IMR-90 (cell line): ENCODE data around the gene MPND. TPM values are rescaled to one million over a fixed set of nuclear protein-coding genes. Genes with fewer than 3 reads are reported as not detected.

Experiments used
- ATAC-seq: fragments of 200-7000 bp; cut with Tn5 transposase; 2 replicates; pipeline ENCODE4 v1.9.1; 2020; ENCODE audit warnings: low read depth, mild to moderate bottlenecking, moderate library complexity
- BruUV-seq: library from RNA; stranded (reverse); fragments of 400-500 nt; replicated peaks from 2 replicates; lab custom pipeline; 2021; lab: Mats Ljungman, UMichigan
- CTCF ChIA-PET: fragments of 300-600 bp; formaldehyde crosslinking; extraction: SDS; loops from one replicate; lab custom pipeline; 2021; ENCODE audit warnings: antibody characterized with exemption; lab: Yijun Ruan, JAX
- POLR2A ChIA-PET: fragments of 300-600 bp; sonication (Branson Sonifier 250); formaldehyde crosslinking; loops from one replicate; lab custom pipeline; 2022; ENCODE audit warnings: antibody characterized with exemption; ENCODE audit not compliant: unreplicated experiment; lab: Charles Lee
- DNase-seq: peaks from one replicate; pipeline ENCODE4 v3.0.0; 2013
- H2AFZ ChIP-seq: replicated peaks from 2 replicates; pipeline ENCODE3; 2013; ENCODE audit warnings: low read length, mild to moderate bottlenecking; ENCODE audit not compliant: poor library complexity
- H2AK5ac ChIP-seq: 2 replicates; pipeline ENCODE4 v1.6.1; 2013; ENCODE audit warnings: low read depth, low read length, inconsistent platforms
- H2AK9ac ChIP-seq: replicated peaks from 2 replicates; pipeline ENCODE3; 2013; ENCODE audit warnings: mild to moderate bottlenecking, low read depth, low read length, moderate library complexity; ENCODE audit not compliant: poor library complexity
- H2BK120ac ChIP-seq: 2 replicates; pipeline ENCODE4 v1.6.1; 2013; ENCODE audit warnings: low read depth, low read length, inconsistent platforms
- H2BK15ac ChIP-seq: 3 replicates; pipeline ENCODE4 v1.6.1; 2013; ENCODE audit warnings: low read depth, low read length, inconsistent platforms
- H2BK20ac ChIP-seq: 2 replicates; pipeline ENCODE4 v1.6.1; 2013; ENCODE audit warnings: low read depth, mild to moderate bottlenecking, inconsistent platforms, low read length, moderate library complexity
- H2BK5ac ChIP-seq: 2 replicates; pipeline ENCODE4 v1.6.1; 2013; ENCODE audit warnings: mild to moderate bottlenecking, low read depth, low read length, inconsistent platforms; ENCODE audit not compliant: poor library complexity, severe bottlenecking
- H3K14ac ChIP-seq: replicated peaks from 2 replicates; pipeline ENCODE4 v1.6.1; 2013; ENCODE audit warnings: low read depth, low read length, inconsistent platforms
- H3K18ac ChIP-seq: 2 replicates; pipeline ENCODE4 v1.6.1; 2013; ENCODE audit warnings: low read depth, low read length, control low read depth
- H3K23ac ChIP-seq: 2 replicates; pipeline ENCODE4 v1.6.1; 2013; ENCODE audit warnings: low read depth, low read length, inconsistent platforms
- H3K27ac ChIP-seq: 2 replicates; pipeline ENCODE4 v1.5.1; 2013; ENCODE audit warnings: mild to moderate bottlenecking, control low read depth, low read length; ENCODE audit not compliant: insufficient read depth
- H3K27me3 ChIP-seq: 2 replicates; pipeline ENCODE4 v1.6.1; 2013; ENCODE audit warnings: low read length; ENCODE audit not compliant: control insufficient read depth, insufficient read depth
- H3K36me3 ChIP-seq: 2 replicates; pipeline ENCODE4 v1.6.1; 2013; ENCODE audit warnings: low read length, mixed read lengths; ENCODE audit not compliant: control insufficient read depth, insufficient read depth
- H3K4ac ChIP-seq: 2 replicates; pipeline ENCODE4 v1.6.1; 2013; ENCODE audit warnings: low read depth, low read length, inconsistent platforms
- H3K4me1 ChIP-seq: 2 replicates; pipeline ENCODE4 v1.6.1; 2013; ENCODE audit warnings: low read length, mixed read lengths; ENCODE audit not compliant: control insufficient read depth, insufficient read depth
- H3K4me2 ChIP-seq: 2 replicates; pipeline ENCODE4 v1.6.1; 2013; ENCODE audit warnings: low read depth, mild to moderate bottlenecking, control low read depth, low read length, moderate library complexity
- H3K4me3 ChIP-seq: 2 replicates; pipeline ENCODE4 v1.5.1; 2013; ENCODE audit warnings: low read depth, mild to moderate bottlenecking, control low read depth, low read length, moderate library complexity; ENCODE audit not compliant: insufficient read depth
- H3K56ac ChIP-seq: 2 replicates; pipeline ENCODE4 v1.6.1; 2013; ENCODE audit warnings: low read length, inconsistent platforms; ENCODE audit not compliant: insufficient read depth; ENCODE audit errors: extremely low read depth
- H3K79me1 ChIP-seq, 2 experiments: 2 replicates each; pipeline ENCODE4 v1.6.1; 2013; ENCODE audit warnings: low read length in 2 of 2, inconsistent platforms in 1 of 2, low read depth in 1 of 2
- H3K9ac ChIP-seq: 2 replicates; pipeline ENCODE4 v1.6.1; 2013; ENCODE audit warnings: low read depth, low read length, control low read depth
- H3K9me1 ChIP-seq: 2 replicates; pipeline ENCODE4 v1.6.1; 2013; ENCODE audit warnings: low read length, inconsistent platforms; ENCODE audit not compliant: insufficient read depth
- H3K9me3 ChIP-seq: 2 replicates; pipeline ENCODE4 v1.6.1; 2013; ENCODE audit warnings: low read length; ENCODE audit not compliant: control insufficient read depth, insufficient read depth
- H4K20me1 ChIP-seq: 2 replicates; pipeline ENCODE4 v1.6.1; 2013; ENCODE audit warnings: low read length, inconsistent platforms; ENCODE audit not compliant: insufficient read depth
- H4K5ac ChIP-seq: 2 replicates; pipeline ENCODE4 v1.6.1; 2013; ENCODE audit warnings: mild to moderate bottlenecking, low read depth, low read length, control low read depth
- H4K8ac ChIP-seq, 2 experiments: 2 replicates each; pipeline ENCODE4 v1.6.1; 2013; ENCODE audit warnings: low read depth in 2 of 2, low read length in 2 of 2, control low read depth in 1 of 2, inconsistent platforms in 1 of 2
- H4K91ac ChIP-seq: 2 replicates; pipeline ENCODE4 v1.6.1; 2013; ENCODE audit warnings: low read depth, low read length, inconsistent platforms; ENCODE audit not compliant: insufficient read depth
- BHLHE40 ChIP-seq: fragments of 150-350 bp; IDR thresholded peaks from 2 replicates; pipeline ENCODE4 v1.6.1; 2016; ENCODE audit warnings: mild to moderate bottlenecking, low read depth, low read length
- CEBPB ChIP-seq: IDR thresholded peaks from 2 replicates; pipeline ENCODE4 v1.6.1; 2012; ENCODE audit warnings: low read depth, low read length, improper control_type of control experiment
- ELK1 ChIP-seq: fragments of 150-350 bp; IDR thresholded peaks from 2 replicates; pipeline ENCODE4 v1.6.1; 2016; ENCODE audit warnings: low read depth, mild to moderate bottlenecking, low read length, moderate library complexity, borderline replicate concordance
- MAZ ChIP-seq: IDR thresholded peaks from 2 replicates; pipeline ENCODE4 v1.6.1; 2012; ENCODE audit warnings: low read depth, mild to moderate bottlenecking, low read length, improper control_type of control experiment, moderate library complexity, borderline replicate concordance
- POLR2A ChIP-seq: IDR thresholded peaks from 2 replicates; pipeline ENCODE4 v1.6.1; 2012; ENCODE audit warnings: mild to moderate bottlenecking, low read depth, low read length
- RAD21 ChIP-seq: IDR thresholded peaks from 2 replicates; pipeline ENCODE4 v1.6.1; 2012; ENCODE audit warnings: low read length, improper control_type of control experiment
- RCOR1 ChIP-seq: IDR thresholded peaks from 2 replicates; pipeline ENCODE4 v1.6.1; 2012; ENCODE audit warnings: mild to moderate bottlenecking, low read length, improper control_type of control experiment; ENCODE audit not compliant: insufficient replicate concordance
- RFX5 ChIP-seq: IDR thresholded peaks from 2 replicates; pipeline ENCODE4 v1.8.0; 2012; ENCODE audit warnings: low read depth, mild to moderate bottlenecking, low read length, moderate library complexity
- SMC3 ChIP-seq: fragments of 150-350 bp; IDR thresholded peaks from 2 replicates; pipeline ENCODE4 v1.6.1; 2016; ENCODE audit warnings: low read depth, mild to moderate bottlenecking, antibody characterized with exemption, low read length, moderate library complexity
- USF2 ChIP-seq: fragments of 150-350 bp; IDR thresholded peaks from 2 replicates; pipeline ENCODE4 v1.6.1; 2017; ENCODE audit warnings: mild to moderate bottlenecking, antibody characterized with exemption, low read length, low read depth
- WGBS, 2 experiments: methylation state at CpG; one replicate each; pipeline versions ENCODE4 v1.1.5 to v1.1.7; 2013; ENCODE audit warnings: missing lambda C conversion rate in 2 of 2; ENCODE audit not compliant: insufficient read length in 1 of 2; ENCODE audit errors: extremely low coverage in 2 of 2; 5-methylcytosine and 5-hydroxymethylcytosine counted together
- dilution Hi-C: fragments of 300-500 bp; cut with HindIII; formaldehyde crosslinking; loops from one replicate; pipeline ENCODE4 v1.14.3; 2018; ENCODE audit warnings: low sequenced_read_pairs; ENCODE audit not compliant: unreplicated experiment
- in situ Hi-C: fragments of 300-500 bp; cut with MboI; formaldehyde crosslinking; loops from 3 replicates; pipeline ENCODE4 v1.14.3; 2019; ENCODE audit warnings: low sequenced_read_pairs, inconsistent platforms, mixed read lengths
- intact Hi-C: fragments of 100-400 bp; cut with micrococcal nuclease; formaldehyde crosslinking; loops from 2 replicates; pipeline ENCODE4 v1.10.0; 2022
- polyA plus RNA-seq, 3 experiments: library from polyadenylated mRNA; depleted of rRNA; stranded (reverse); fragments of >200 nt; gene quantifications; 2 replicates each; pipeline ENCODE4 v1.2.3, GENCODE V29; 2012; ENCODE audit warnings: low replicate concordance in 1 of 3
- total RNA-seq: library from RNA; depleted of rRNA; stranded (reverse); fragments of >200 nt; gene quantifications from 2 replicates; pipeline ENCODE4 v1.2.3, GENCODE V29; 2012

The MPND gene
- total and polyA plus RNA-seq, 2 of the 4 experiments (the other 2 are of a cell fraction) = 2.3 to 8.1 TPM

GRCh38 chr19:4360641-4361151 is 17.3 kb downstream of the MPND start:
- H3K4me2 ChIP-seq = no peak overlapping the region; the same call in 1 of the 2 replicates
- H3K4me3 ChIP-seq = no peak overlapping the region
- peaks cover 11% of the 10 kb centered on the region for H4K20me1 ChIP-seq
- H4K5ac ChIP-seq = no peak overlapping the region
- no peaks in the 10 kb centered on the region for H3K9me1 ChIP-seq
- H3K9ac ChIP-seq = no peak overlapping the region
- H2BK120ac ChIP-seq = no peak overlapping the region
- dilution Hi-C loops (no loop called here), in situ Hi-C loops (no loop called here), intact Hi-C loops (no loop called here)
- no peak overlapping the region for H3K56ac ChIP-seq
- peak overlapping the region; percentile 40; the same call in 1 of the 2 replicates for H3K4ac ChIP-seq
- H4K91ac ChIP-seq = no peak overlapping the region
- H3K14ac ChIP-seq = no peak overlapping the region
- H3K27ac ChIP-seq = peak overlapping the region; percentile 58; the same call in 1 of the 2 replicates
- peaks cover under 1 to 23% of the 10 kb centered on the region in 2 experiments for H3K79me1 ChIP-seq
- POLR2A ChIA-PET = no interaction called here
- H2BK20ac ChIP-seq = no peak overlapping the region
- H2AK9ac ChIP-seq = peak overlapping the region; percentile 61
- no peak overlapping the region for H3K18ac ChIP-seq
- no peak overlapping the region for H2BK15ac ChIP-seq
- no peak overlapping the region for H2AK5ac ChIP-seq
- CTCF ChIA-PET = interaction anchor here (0.6 kb wide), 1 partner anchor 8 kb away, joined by 3 read pairs; no protein-coding TSS in a partner anchor
- no peaks in the 10 kb centered on the region for H3K9me3 ChIP-seq
- H3K23ac ChIP-seq = no peak overlapping the region
- H3K4me1 ChIP-seq = peaks cover 10% of the 10 kb centered on the region; the same call in 1 of the 2 replicates
- peak overlapping the region in 1 of 2 experiments; percentile 16; a peak in 1 of 4 replicates for H4K8ac ChIP-seq
- DNase-seq = no peak
- peak overlapping the region; percentile 48 for H2AFZ ChIP-seq
- H3K36me3 ChIP-seq = peaks cover 59% of the 10 kb centered on the region
- ATAC-seq = peak; percentile 28
- 48% methylated on average over 4 of the region's 12 CpGs; no CpG with 5 or more reads in 1 of the 2 experiments for WGBS, 2 experiments
- H3K27me3 ChIP-seq = no peaks in the 10 kb centered on the region
- TF ChIP-seq ELK1 (no peak), POLR2A (no peak), RCOR1 (no peak), USF2 (no peak), RAD21 (no peak), CEBPB (no peak), MAZ (no peak), SMC3 (no peak), BHLHE40 (no peak), RFX5 (no peak)
- TSS peak; percentile 90 for BruUV-seq
- H2BK5ac ChIP-seq = no peak overlapping the region
